ENCODE results near the gene DHRS4. TPM values are rescaled to one million over a fixed set of nuclear protein-coding genes. Genes with fewer than 3 reads are reported as not detected.

The DHRS4 gene
- total and polyA plus RNA-seq, 9 of the 15 experiments (the other 6 are each of a cell fraction or from before 2014, with no cell fraction given), result 0.51 to 35.9 (median 10.1) TPM

DNA sequence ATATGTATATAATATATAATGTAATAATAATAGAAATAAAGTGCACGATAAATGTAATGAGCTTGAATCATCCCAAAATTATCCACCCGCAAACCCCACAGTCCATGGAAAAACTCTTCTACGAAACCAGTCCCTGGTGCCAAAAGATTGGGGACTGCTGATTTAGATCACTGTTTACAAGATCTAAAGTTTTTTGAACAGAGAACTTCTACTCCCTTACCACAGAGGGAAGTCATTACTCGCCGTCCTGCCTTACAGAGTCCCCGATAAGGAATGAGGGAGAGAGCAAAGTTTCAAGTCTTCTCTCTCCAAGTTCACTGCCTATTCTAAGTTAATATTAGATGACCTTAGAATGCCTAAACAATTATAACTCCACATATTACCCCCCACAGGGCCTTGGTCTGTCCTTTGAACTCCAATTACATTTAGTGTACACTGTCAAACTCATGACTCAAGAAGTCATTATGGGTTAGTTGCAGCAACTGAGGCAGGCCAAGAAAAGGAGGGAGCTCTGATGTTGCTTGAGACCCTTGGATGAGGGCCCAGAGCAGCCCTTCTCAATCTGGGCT, 21.8 kb upstream of the DHRS4 start (continued):
- TF ChIP-seq, protein P1, sequence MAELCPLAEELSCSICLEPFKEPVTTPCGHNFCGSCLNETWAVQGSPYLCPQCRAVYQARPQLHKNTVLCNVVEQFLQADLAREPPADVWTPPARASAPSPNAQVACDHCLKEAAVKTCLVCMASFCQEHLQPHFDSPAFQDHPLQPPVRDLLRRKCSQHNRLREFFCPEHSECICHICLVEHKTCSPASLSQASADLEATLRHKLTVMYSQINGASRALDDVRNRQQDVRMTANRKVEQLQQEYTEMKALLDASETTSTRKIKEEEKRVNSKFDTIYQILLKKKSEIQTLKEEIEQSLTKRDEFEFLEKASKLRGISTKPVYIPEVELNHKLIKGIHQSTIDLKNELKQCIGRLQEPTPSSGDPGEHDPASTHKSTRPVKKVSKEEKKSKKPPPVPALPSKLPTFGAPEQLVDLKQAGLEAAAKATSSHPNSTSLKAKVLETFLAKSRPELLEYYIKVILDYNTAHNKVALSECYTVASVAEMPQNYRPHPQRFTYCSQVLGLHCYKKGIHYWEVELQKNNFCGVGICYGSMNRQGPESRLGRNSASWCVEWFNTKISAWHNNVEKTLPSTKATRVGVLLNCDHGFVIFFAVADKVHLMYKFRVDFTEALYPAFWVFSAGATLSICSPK (IDR thresholded peaks at IDR 0.05; ENCODE audit: borderline replicate concordance), result no peak
- TF ChIP-seq TAF7 (tag; IDR thresholded peaks at IDR 0.05) (no peak), SMARCE1 (IDR thresholded peaks at IDR 0.05) (peak; percentile 13; the same call in 1 of the 2 replicates), PTBP1 (IDR thresholded peaks at IDR 0.05; ENCODE audit: low read depth, low read length) (no peak), CHCHD3 (CRISPR knock-in tag; IDR thresholded peaks at IDR 0.05) (no peak), MECOM (CRISPR knock-in tag; IDR thresholded peaks at IDR 0.05) (no peak), MTF1 (CRISPR knock-in tag; IDR thresholded peaks at IDR 0.05; ENCODE audit: borderline replicate concordance) (no peak), ZFX (CRISPR knock-in tag; IDR thresholded peaks at IDR 0.05) (0 out of 2 replicates have a peak, but pooled peaks have one; percentile 7), TGIF2 (CRISPR knock-in tag; IDR thresholded peaks at IDR 0.05) (no peak), ZFP36 (IDR thresholded peaks at IDR 0.05; ENCODE audit: low read depth, low read length, partially characterized antibody) (no peak), TAL1 (IDR thresholded peaks at IDR 0.05) (peak; percentile 20; the same call in 1 of the 2 replicates), ZSCAN29 (IDR thresholded peaks at IDR 0.05) (no peak), RCOR1 (IDR thresholded peaks at IDR 0.05; ENCODE audit: borderline replicate concordance in 1 of 2, low read depth in 2 of 2, low read length in 2 of 2) (0 out of 4 replicates have a peak, but pooled peaks of 1 of the 2 experiments have one; percentile 40), GATAD2B (IDR thresholded peaks at IDR 0.05; ENCODE audit: borderline replicate concordance) (no peak), CEBPG (CRISPR knock-in tag; IDR thresholded peaks at IDR 0.05) (no peak), CEBPG (tag; conservative IDR thresholded peaks at IDR 0.05 in 1 of 2, IDR thresholded peaks at IDR 0.05 in 1 of 2) (no peak)
- TF ChIP-seq, protein P2, sequence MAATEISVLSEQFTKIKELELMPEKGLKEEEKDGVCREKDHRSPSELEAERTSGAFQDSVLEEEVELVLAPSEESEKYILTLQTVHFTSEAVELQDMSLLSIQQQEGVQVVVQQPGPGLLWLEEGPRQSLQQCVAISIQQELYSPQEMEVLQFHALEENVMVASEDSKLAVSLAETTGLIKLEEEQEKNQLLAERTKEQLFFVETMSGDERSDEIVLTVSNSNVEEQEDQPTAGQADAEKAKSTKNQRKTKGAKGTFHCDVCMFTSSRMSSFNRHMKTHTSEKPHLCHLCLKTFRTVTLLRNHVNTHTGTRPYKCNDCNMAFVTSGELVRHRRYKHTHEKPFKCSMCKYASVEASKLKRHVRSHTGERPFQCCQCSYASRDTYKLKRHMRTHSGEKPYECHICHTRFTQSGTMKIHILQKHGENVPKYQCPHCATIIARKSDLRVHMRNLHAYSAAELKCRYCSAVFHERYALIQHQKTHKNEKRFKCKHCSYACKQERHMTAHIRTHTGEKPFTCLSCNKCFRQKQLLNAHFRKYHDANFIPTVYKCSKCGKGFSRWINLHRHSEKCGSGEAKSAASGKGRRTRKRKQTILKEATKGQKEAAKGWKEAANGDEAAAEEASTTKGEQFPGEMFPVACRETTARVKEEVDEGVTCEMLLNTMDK (IDR thresholded peaks at IDR 0.05; ENCODE audit: borderline replicate concordance, insufficient read depth, low read depth, low read length, poor library complexity, severe bottlenecking), result no peak
- TF ChIP-seq, protein P3, sequence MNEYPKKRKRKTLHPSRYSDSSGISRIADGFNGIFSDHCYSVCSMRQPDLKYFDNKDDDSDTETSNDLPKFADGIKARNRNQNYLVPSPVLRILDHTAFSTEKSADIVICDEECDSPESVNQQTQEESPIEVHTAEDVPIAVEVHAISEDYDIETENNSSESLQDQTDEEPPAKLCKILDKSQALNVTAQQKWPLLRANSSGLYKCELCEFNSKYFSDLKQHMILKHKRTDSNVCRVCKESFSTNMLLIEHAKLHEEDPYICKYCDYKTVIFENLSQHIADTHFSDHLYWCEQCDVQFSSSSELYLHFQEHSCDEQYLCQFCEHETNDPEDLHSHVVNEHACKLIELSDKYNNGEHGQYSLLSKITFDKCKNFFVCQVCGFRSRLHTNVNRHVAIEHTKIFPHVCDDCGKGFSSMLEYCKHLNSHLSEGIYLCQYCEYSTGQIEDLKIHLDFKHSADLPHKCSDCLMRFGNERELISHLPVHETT (CRISPR knock-in tag; conservative IDR thresholded peaks at IDR 0.05 in 1 of 2, IDR thresholded peaks at IDR 0.05 in 1 of 2), result no peak
- TF ChIP-seq, protein P4, sequence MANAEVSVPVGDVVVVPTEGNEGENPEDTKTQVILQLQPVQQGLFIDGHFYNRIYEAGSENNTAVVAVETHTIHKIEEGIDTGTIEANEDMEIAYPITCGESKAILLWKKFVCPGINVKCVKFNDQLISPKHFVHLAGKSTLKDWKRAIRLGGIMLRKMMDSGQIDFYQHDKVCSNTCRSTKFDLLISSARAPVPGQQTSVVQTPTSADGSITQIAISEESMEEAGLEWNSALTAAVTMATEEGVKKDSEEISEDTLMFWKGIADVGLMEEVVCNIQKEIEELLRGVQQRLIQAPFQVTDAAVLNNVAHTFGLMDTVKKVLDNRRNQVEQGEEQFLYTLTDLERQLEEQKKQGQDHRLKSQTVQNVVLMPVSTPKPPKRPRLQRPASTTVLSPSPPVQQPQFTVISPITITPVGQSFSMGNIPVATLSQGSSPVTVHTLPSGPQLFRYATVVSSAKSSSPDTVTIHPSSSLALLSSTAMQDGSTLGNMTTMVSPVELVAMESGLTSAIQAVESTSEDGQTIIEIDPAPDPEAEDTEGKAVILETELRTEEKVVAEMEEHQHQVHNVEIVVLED (CRISPR knock-in tag; IDR thresholded peaks at IDR 0.05), result no peak
- TF ChIP-seq, protein P5, sequence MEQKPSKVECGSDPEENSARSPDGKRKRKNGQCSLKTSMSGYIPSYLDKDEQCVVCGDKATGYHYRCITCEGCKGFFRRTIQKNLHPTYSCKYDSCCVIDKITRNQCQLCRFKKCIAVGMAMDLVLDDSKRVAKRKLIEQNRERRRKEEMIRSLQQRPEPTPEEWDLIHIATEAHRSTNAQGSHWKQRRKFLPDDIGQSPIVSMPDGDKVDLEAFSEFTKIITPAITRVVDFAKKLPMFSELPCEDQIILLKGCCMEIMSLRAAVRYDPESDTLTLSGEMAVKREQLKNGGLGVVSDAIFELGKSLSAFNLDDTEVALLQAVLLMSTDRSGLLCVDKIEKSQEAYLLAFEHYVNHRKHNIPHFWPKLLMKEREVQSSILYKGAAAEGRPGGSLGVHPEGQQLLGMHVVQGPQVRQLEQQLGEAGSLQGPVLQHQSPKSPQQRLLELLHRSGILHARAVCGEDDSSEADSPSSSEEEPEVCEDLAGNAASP (IDR thresholded peaks at IDR 0.05), result no peak
